NCI-H1694 treated with DMSO at 0.1 percent for 48 hours (cell line): ENCODE data around the gene KLK15.
"Not testable (repeated sequence)": the region's sequence is repeated elsewhere in the genome, so short reads cannot be mapped to it uniquely, and the experiment has no call there.

Experiments
- DNase-seq: peaks from one replicate; lab custom pipeline; 2025; lab: John Stamatoyannopoulos, UW

KLK15 gene

GRCh38 chr19:50821248-50821612 is 12.1 kb downstream of the KLK15 start:
- DNase-seq = no peak

- DNase-seq = no peak
These were observed 12.7 kb downstream of the KLK15 start for GRCh38 chr19:50820549-50821247.

GRCh38 chr19:50820086-50820485 is 13.3 kb downstream of the KLK15 start:
- no peak for DNase-seq

- no peak for DNase-seq
These were observed 13.7 kb downstream of the KLK15 start for GRCh38 chr19:50819636-50820035.

- no peak for DNase-seq
These were observed 14.4 kb downstream of the KLK15 start for GRCh38 chr19:50818859-50819472.

GRCh38 chr19:50817941-50818858 is 15.2 kb downstream of the KLK15 start:
- DNase-seq = no peak

GRCh38 chr19:50815439-50815838 is 17.9 kb downstream of the KLK15 start:
- DNase-seq = no peak

- no peak for DNase-seq
These were observed 18.5 kb downstream of the KLK15 start for GRCh38 chr19:50814883-50815282.

GRCh38 chr19:50812474-50812873 is 20.9 kb downstream of the KLK15 start:
- DNase-seq = no peak

- not testable (repeated sequence) for DNase-seq
These were observed 21.6 kb downstream of the KLK15 start for GRCh38 chr19:50811622-50812238.

- no peak for DNase-seq
These were observed 24.5 kb downstream of the KLK15 start for GRCh38 chr19:50808856-50809255.

- DNase-seq = peak; percentile 96
These were observed 28.7 kb downstream of the KLK15 start for GRCh38 chr19:50804420-50805272.

- peak; percentile 37 for DNase-seq
These were observed 29.5 kb downstream of the KLK15 start for GRCh38 chr19:50803633-50804419.

- DNase-seq = no peak
These were observed 32.3 kb downstream of the KLK15 start for GRCh38 chr19:50801107-50801506.

GRCh38 chr19:50799547-50799851 is 33.9 kb downstream of the KLK15 start:
- DNase-seq = no peak

- no peak for DNase-seq
These were observed 34.5 kb downstream of the KLK15 start for GRCh38 chr19:50798659-50799546.

- no peak for DNase-seq
These were observed 35.4 kb downstream of the KLK15 start for GRCh38 chr19:50797781-50798658.

GRCh38 chr19:50797429-50797780 is 36.0 kb downstream of the KLK15 start:
- no peak for DNase-seq
